HUES6 (cell line): Measurements from ENCODE around the gene ACSF3.

ENCODE experiments used
- H3K27ac ChIP-seq: 2 replicates; pipeline ENCODE4 v1.7.0; 2013; ENCODE audit warnings: low read depth, mild to moderate bottlenecking, low read length, inconsistent platforms
- H3K27me3 ChIP-seq: 2 replicates; pipeline ENCODE4 v1.6.1; 2013; ENCODE audit warnings: low read length; ENCODE audit not compliant: control insufficient read depth, insufficient read depth
- H3K36me3 ChIP-seq: 2 replicates; pipeline ENCODE4 v1.6.1; 2013; ENCODE audit warnings: low read length; ENCODE audit not compliant: control insufficient read depth, insufficient read depth
- H3K4me1 ChIP-seq: 2 replicates; pipeline ENCODE4 v1.6.1; 2013; ENCODE audit warnings: low read length; ENCODE audit not compliant: control insufficient read depth, insufficient read depth
- H3K4me3 ChIP-seq: 2 replicates; pipeline ENCODE4 v1.5.1; 2013; ENCODE audit warnings: low read depth, low read length
- H3K9ac ChIP-seq: one replicate; pipeline ENCODE4 v1.6.1; 2013; ENCODE audit warnings: mild to moderate bottlenecking, low read length
- H3K9me3 ChIP-seq: 2 replicates; pipeline ENCODE4 v1.6.1; 2013; ENCODE audit warnings: low read depth, low read length; ENCODE audit not compliant: control insufficient read depth, insufficient read depth

ACSF3 gene

GRCh38 chr16:89096768-89097391 is 3.2 kb downstream of the ACSF3 start:
- H3K27ac ChIP-seq: no peak overlapping the region
- peaks cover 14% of the 10 kb centered on the region for H3K36me3 ChIP-seq
- H3K9ac ChIP-seq: no peak overlapping the region
- peaks cover 29% of the 10 kb centered on the region for H3K4me1 ChIP-seq
- peaks cover 13% of the 10 kb centered on the region for H3K27me3 ChIP-seq
- H3K4me3 ChIP-seq: no peak overlapping the region
- H3K9me3 ChIP-seq: no peaks in the 10 kb centered on the region

- Histone ChIP-seq H3K4me3 (no peak overlapping the region), H3K4me1 (peaks cover 29% of the 10 kb centered on the region), H3K9me3 (no peaks in the 10 kb centered on the region)
Measured at GRCh38 chr16:89097392-89097772, 3.7 kb downstream of the ACSF3 start.

GRCh38 chr16:89098767-89099430 is 5.2 kb downstream of the ACSF3 start:
- no peak overlapping the region for H3K4me3 ChIP-seq
- H3K36me3 ChIP-seq: peaks cover 34% of the 10 kb centered on the region
- no peak overlapping the region for H3K9ac ChIP-seq
- H3K9me3 ChIP-seq: no peaks in the 10 kb centered on the region
- peaks cover 29% of the 10 kb centered on the region for H3K4me1 ChIP-seq
- no peak overlapping the region for H3K27ac ChIP-seq
- no peaks in the 10 kb centered on the region for H3K27me3 ChIP-seq

More at GRCh38 chr16:89097392-89097772, 3.7 kb downstream of the ACSF3 start:
- Histone ChIP-seq H3K27me3 (peaks cover 8% of the 10 kb centered on the region), H3K27ac (no peak overlapping the region), H3K9ac (no peak overlapping the region), H3K36me3 (peaks cover 19% of the 10 kb centered on the region)

- Histone ChIP-seq H3K27ac (no peak overlapping the region), H3K9me3 (no peaks in the 10 kb centered on the region), H3K27me3 (no peaks in the 10 kb centered on the region), H3K36me3 (peaks cover 44% of the 10 kb centered on the region), H3K4me1 (peaks cover 23% of the 10 kb centered on the region), H3K4me3 (no peak overlapping the region), H3K9ac (no peak overlapping the region)
Measured at GRCh38 chr16:89099905-89100304, 6.3 kb downstream of the ACSF3 start.

GRCh38 chr16:89100601-89101302 is 7.1 kb downstream of the ACSF3 start:
- Histone ChIP-seq H3K9me3 (no peaks in the 10 kb centered on the region), H3K9ac (no peak overlapping the region), H3K4me1 (peaks cover 17% of the 10 kb centered on the region), H3K36me3 (peaks cover 52% of the 10 kb centered on the region), H3K27ac (no peak overlapping the region), H3K27me3 (no peaks in the 10 kb centered on the region), H3K4me3 (no peak overlapping the region)

GRCh38 chr16:89101303-89102040 is 7.8 kb downstream of the ACSF3 start:
- peaks cover 56% of the 10 kb centered on the region for H3K36me3 ChIP-seq
- peaks cover 14% of the 10 kb centered on the region; the same call in 1 of the 2 replicates for H3K4me1 ChIP-seq
- no peak overlapping the region for H3K4me3 ChIP-seq
- H3K27me3 ChIP-seq: no peaks in the 10 kb centered on the region
- H3K27ac ChIP-seq: no peak overlapping the region
- no peak overlapping the region for H3K9ac ChIP-seq
- H3K9me3 ChIP-seq: no peaks in the 10 kb centered on the region

GRCh38 chr16:89102041-89102471 is 8.4 kb downstream of the ACSF3 start:
- Histone ChIP-seq H3K4me3 (no peak overlapping the region), H3K36me3 (peaks cover 61% of the 10 kb centered on the region), H3K4me1 (peaks cover 13% of the 10 kb centered on the region; the same call in 1 of the 2 replicates), H3K27me3 (no peaks in the 10 kb centered on the region), H3K27ac (no peak overlapping the region), H3K9ac (no peak overlapping the region), H3K9me3 (no peaks in the 10 kb centered on the region)

- no peaks in the 10 kb centered on the region for H3K27me3 ChIP-seq
- peaks cover 9% of the 10 kb centered on the region; the same call in 1 of the 2 replicates for H3K4me1 ChIP-seq
- H3K9ac ChIP-seq: no peak overlapping the region
- H3K4me3 ChIP-seq: no peak overlapping the region
- no peak overlapping the region for H3K27ac ChIP-seq
- peaks cover 67% of the 10 kb centered on the region for H3K36me3 ChIP-seq
- H3K9me3 ChIP-seq: no peaks in the 10 kb centered on the region
Measured at GRCh38 chr16:89102481-89103073, 8.9 kb downstream of the ACSF3 start.

- H3K27me3 ChIP-seq: no peaks in the 10 kb centered on the region
- 0 out of 2 replicates have a peak, but pooled peaks cover 4% of the 10 kb centered on the region for H3K4me1 ChIP-seq
- H3K9me3 ChIP-seq: no peaks in the 10 kb centered on the region
- H3K27ac ChIP-seq: no peak overlapping the region
- no peak overlapping the region for H3K4me3 ChIP-seq
- peaks cover 69% of the 10 kb centered on the region for H3K36me3 ChIP-seq
- no peak overlapping the region for H3K9ac ChIP-seq
Measured at GRCh38 chr16:89103156-89103555, 9.5 kb downstream of the ACSF3 start.

GRCh38 chr16:89103781-89104180 is 10.1 kb downstream of the ACSF3 start:
- H3K27ac ChIP-seq: no peak overlapping the region
- peaks cover 72% of the 10 kb centered on the region for H3K36me3 ChIP-seq
- H3K4me3 ChIP-seq: no peak overlapping the region
- no peak overlapping the region for H3K9ac ChIP-seq
- no peaks in the 10 kb centered on the region for H3K4me1 ChIP-seq
- no peaks in the 10 kb centered on the region for H3K9me3 ChIP-seq
- no peaks in the 10 kb centered on the region for H3K27me3 ChIP-seq
